Measurements from ENCODE around the gene FNIP1.
"Not testable (repeated sequence)": the region's sequence is repeated elsewhere in the genome, so short reads cannot be mapped to it uniquely, and the experiment has no call there.

FNIP1 gene

GRCh38 chr5:131630208-131630962, 166.4 kb downstream of the FNIP1 start:
- in situ Hi-C loops (cut with HindIII; ENCODE audit: low pct_ligation_motif_present, low pct_unique_long_range_greater_than_20kb, low sequenced_read_pairs) = no loop called here
- DNase-seq = no peak

GRCh38 chr5:131628990-131629389, 167.8 kb downstream of the FNIP1 start:
- peak; percentile 36 for DNase-seq
- in situ Hi-C loops (cut with HindIII; ENCODE audit: low pct_ligation_motif_present, low pct_unique_long_range_greater_than_20kb, low sequenced_read_pairs) = no loop called here

- DNase-seq = no peak
- in situ Hi-C loops (cut with HindIII; ENCODE audit: low pct_ligation_motif_present, low pct_unique_long_range_greater_than_20kb, low sequenced_read_pairs) = no loop called here
Measured at GRCh38 chr5:131627207-131627865, 169.5 kb downstream of the FNIP1 start.

- DNase-seq = no peak
- in situ Hi-C loops (cut with HindIII; ENCODE audit: low pct_ligation_motif_present, low pct_unique_long_range_greater_than_20kb, low sequenced_read_pairs) = no loop called here
Measured at GRCh38 chr5:131622633-131623032, 174.2 kb downstream of the FNIP1 start.

- DNase-seq; in situ Hi-C loops (cut with HindIII; ENCODE audit: low pct_ligation_motif_present, low pct_unique_long_range_greater_than_20kb, low sequenced_read_pairs): not testable (repeated sequence)
Measured at GRCh38 chr5:131621164-131621563, 175.7 kb downstream of the FNIP1 start.

- in situ Hi-C loops (cut with HindIII; ENCODE audit: low pct_ligation_motif_present, low pct_unique_long_range_greater_than_20kb, low sequenced_read_pairs) = no loop called here
- no peak for DNase-seq
Measured at GRCh38 chr5:131619102-131619501, 177.7 kb downstream of the FNIP1 start.

- in situ Hi-C loops (cut with HindIII; ENCODE audit: low pct_ligation_motif_present, low pct_unique_long_range_greater_than_20kb, low sequenced_read_pairs) = no loop called here
Measured at GRCh38 chr5:131617140-131617822, 179.5 kb downstream of the FNIP1 start.

GRCh38 chr5:131615957-131616356, 180.9 kb downstream of the FNIP1 start:
- no peak for DNase-seq
- in situ Hi-C loops (cut with HindIII; ENCODE audit: low pct_ligation_motif_present, low pct_unique_long_range_greater_than_20kb, low sequenced_read_pairs) = no loop called here

More at GRCh38 chr5:131617140-131617822, 179.5 kb downstream of the FNIP1 start:
- DNase-seq = no peak

- DNase-seq = no peak
- in situ Hi-C loops (cut with HindIII; ENCODE audit: low pct_ligation_motif_present, low pct_unique_long_range_greater_than_20kb, low sequenced_read_pairs) = no loop called here
Measured at GRCh38 chr5:131613423-131613822, 183.4 kb downstream of the FNIP1 start.

GRCh38 chr5:131611064-131611381, 185.8 kb downstream of the FNIP1 start:
- in situ Hi-C loops (cut with HindIII; ENCODE audit: low pct_ligation_motif_present, low pct_unique_long_range_greater_than_20kb, low sequenced_read_pairs) = no loop called here
- DNase-seq = no peak

- DNase-seq = peak; percentile 88
- in situ Hi-C loops (cut with HindIII; ENCODE audit: low pct_ligation_motif_present, low pct_unique_long_range_greater_than_20kb, low sequenced_read_pairs) = no loop called here
Measured at GRCh38 chr5:131610198-131611063, 186.4 kb downstream of the FNIP1 start.

GRCh38 chr5:131609774-131610173, 187.0 kb downstream of the FNIP1 start:
- in situ Hi-C loops (cut with HindIII; ENCODE audit: low pct_ligation_motif_present, low pct_unique_long_range_greater_than_20kb, low sequenced_read_pairs) = no loop called here
- DNase-seq = no peak

GRCh38 chr5:131608597-131608996, 188.2 kb downstream of the FNIP1 start:
- no peak for DNase-seq
- in situ Hi-C loops (cut with HindIII; ENCODE audit: low pct_ligation_motif_present, low pct_unique_long_range_greater_than_20kb, low sequenced_read_pairs) = no loop called here

GRCh38 chr5:131607903-131608540, 188.8 kb downstream of the FNIP1 start:
- no peak for DNase-seq

GRCh38 chr5:131607418-131607817, 189.4 kb downstream of the FNIP1 start:
- in situ Hi-C loops (cut with HindIII; ENCODE audit: low pct_ligation_motif_present, low pct_unique_long_range_greater_than_20kb, low sequenced_read_pairs) = no loop called here
- DNase-seq = no peak

More at GRCh38 chr5:131607903-131608540, 188.8 kb downstream of the FNIP1 start:
- in situ Hi-C loops (cut with HindIII; ENCODE audit: low pct_ligation_motif_present, low pct_unique_long_range_greater_than_20kb, low sequenced_read_pairs) = no loop called here

GRCh38 chr5:131605086-131605485, 191.7 kb downstream of the FNIP1 start:
- DNase-seq = no peak
- in situ Hi-C loops (cut with HindIII; ENCODE audit: low pct_ligation_motif_present, low pct_unique_long_range_greater_than_20kb, low sequenced_read_pairs) = no loop called here

- DNase-seq = no peak
- in situ Hi-C loops (cut with HindIII; ENCODE audit: low pct_ligation_motif_present, low pct_unique_long_range_greater_than_20kb, low sequenced_read_pairs) = no loop called here
Measured at GRCh38 chr5:131595088-131596033, 201.5 kb downstream of the FNIP1 start.

Data from ACHN (cell line).